ENCODE measurements around the gene PCNA.

The PCNA gene

GRCh38 chr20:5159928-5160327, 40.2 kb upstream of the PCNA start:
- H3K27ac ChIP-seq (ENCODE audit: low read depth, low read length), result no peak overlapping the region
- no peaks in the 10 kb centered on the region for H3K27me3 ChIP-seq (ENCODE audit: control insufficient read depth, low read length)
- H3K4me2 ChIP-seq (ENCODE audit: low read length), result no peak overlapping the region
- H3K9me2 ChIP-seq (replicated peaks; ENCODE audit: control insufficient read depth, low read length), result no peaks in the 10 kb centered on the region
- H4K20me1 ChIP-seq (ENCODE audit: control insufficient read depth, insufficient read depth, low read depth, low read length), result no peaks in the 10 kb centered on the region
- H3K4me3 ChIP-seq (ENCODE audit: low read length), result no peak overlapping the region
- H3K79me2 ChIP-seq (ENCODE audit: control insufficient read depth, low read length), result peaks cover 69% of the 10 kb centered on the region
- no peaks in the 10 kb centered on the region for H3K9me3 ChIP-seq (ENCODE audit: control insufficient read depth, insufficient read depth, low read length)
- TF ChIP-seq, protein P1, sequence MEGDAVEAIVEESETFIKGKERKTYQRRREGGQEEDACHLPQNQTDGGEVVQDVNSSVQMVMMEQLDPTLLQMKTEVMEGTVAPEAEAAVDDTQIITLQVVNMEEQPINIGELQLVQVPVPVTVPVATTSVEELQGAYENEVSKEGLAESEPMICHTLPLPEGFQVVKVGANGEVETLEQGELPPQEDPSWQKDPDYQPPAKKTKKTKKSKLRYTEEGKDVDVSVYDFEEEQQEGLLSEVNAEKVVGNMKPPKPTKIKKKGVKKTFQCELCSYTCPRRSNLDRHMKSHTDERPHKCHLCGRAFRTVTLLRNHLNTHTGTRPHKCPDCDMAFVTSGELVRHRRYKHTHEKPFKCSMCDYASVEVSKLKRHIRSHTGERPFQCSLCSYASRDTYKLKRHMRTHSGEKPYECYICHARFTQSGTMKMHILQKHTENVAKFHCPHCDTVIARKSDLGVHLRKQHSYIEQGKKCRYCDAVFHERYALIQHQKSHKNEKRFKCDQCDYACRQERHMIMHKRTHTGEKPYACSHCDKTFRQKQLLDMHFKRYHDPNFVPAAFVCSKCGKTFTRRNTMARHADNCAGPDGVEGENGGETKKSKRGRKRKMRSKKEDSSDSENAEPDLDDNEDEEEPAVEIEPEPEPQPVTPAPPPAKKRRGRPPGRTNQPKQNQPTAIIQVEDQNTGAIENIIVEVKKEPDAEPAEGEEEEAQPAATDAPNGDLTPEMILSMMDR (IDR thresholded peaks at IDR 0.05; ENCODE audit: low read depth, low read length, poor library complexity, severe bottlenecking), result no peak
- TF ChIP-seq EZH2phosphoT487 (IDR thresholded peaks at IDR 0.05; ENCODE audit: borderline replicate concordance, low read length), result no peak
- H3K36me3 ChIP-seq (ENCODE audit: control insufficient read depth, low read length), result no peaks in the 10 kb centered on the region
- no peaks in the 10 kb centered on the region for H3F3A ChIP-seq (ENCODE audit: control insufficient read depth, insufficient read depth)
- H3K4me1 ChIP-seq (ENCODE audit: control insufficient read depth, low read length), result peaks cover 6% of the 10 kb centered on the region

GRCh38 chr20:5156675-5157448, 37.1 kb upstream of the PCNA start:
- Histone ChIP-seq H3K27me3 (ENCODE audit: control insufficient read depth, low read length) (no peaks in the 10 kb centered on the region), H3F3A (ENCODE audit: control insufficient read depth, insufficient read depth) (no peaks in the 10 kb centered on the region), H4K20me1 (ENCODE audit: control insufficient read depth, insufficient read depth, low read depth, low read length) (no peaks in the 10 kb centered on the region), H3K36me3 (ENCODE audit: control insufficient read depth, low read length) (0 out of 2 replicates have a peak, but pooled peaks cover 2% of the 10 kb centered on the region), H3K27ac (ENCODE audit: low read depth, low read length) (no peak overlapping the region), H3K4me3 (ENCODE audit: low read length) (no peak overlapping the region), H3K4me1 (ENCODE audit: control insufficient read depth, low read length) (peaks cover 6% of the 10 kb centered on the region), H3K9me2 (replicated peaks; ENCODE audit: control insufficient read depth, low read length) (no peaks in the 10 kb centered on the region), H3K4me2 (ENCODE audit: low read length) (no peak overlapping the region), H3K9me3 (ENCODE audit: control insufficient read depth, insufficient read depth, low read length) (no peaks in the 10 kb centered on the region), H3K79me2 (ENCODE audit: control insufficient read depth, low read length) (peaks cover 68% of the 10 kb centered on the region)
- TF ChIP-seq EZH2phosphoT487 (IDR thresholded peaks at IDR 0.05; ENCODE audit: borderline replicate concordance, low read length), result no peak
- TF ChIP-seq, protein P1 (IDR thresholded peaks at IDR 0.05; ENCODE audit: low read depth, low read length, poor library complexity, severe bottlenecking), result no peak

GRCh38 chr20:5155404-5155803, 35.6 kb upstream of the PCNA start:
- H3K4me2 ChIP-seq (ENCODE audit: low read length), result no peak overlapping the region

More at GRCh38 chr20:5155404-5155803, 35.6 kb upstream of the PCNA start:
- H3K36me3 ChIP-seq (ENCODE audit: control insufficient read depth, low read length), result 0 out of 2 replicates have a peak, but pooled peaks cover 2% of the 10 kb centered on the region
- no peaks in the 10 kb centered on the region for H3K9me3 ChIP-seq (ENCODE audit: control insufficient read depth, insufficient read depth, low read length)
- H4K20me1 ChIP-seq (ENCODE audit: control insufficient read depth, insufficient read depth, low read depth, low read length), result no peaks in the 10 kb centered on the region
- H3K27ac ChIP-seq (ENCODE audit: low read depth, low read length), result no peak overlapping the region
- peaks cover 64% of the 10 kb centered on the region for H3K79me2 ChIP-seq (ENCODE audit: control insufficient read depth, low read length)
- H3K4me1 ChIP-seq (ENCODE audit: control insufficient read depth, low read length), result no peaks in the 10 kb centered on the region
- H3K9me2 ChIP-seq (replicated peaks; ENCODE audit: control insufficient read depth, low read length), result no peaks in the 10 kb centered on the region
- H3F3A ChIP-seq (ENCODE audit: control insufficient read depth, insufficient read depth), result no peaks in the 10 kb centered on the region
- no peak overlapping the region for H3K4me3 ChIP-seq (ENCODE audit: low read length)
- TF ChIP-seq, protein P1 (IDR thresholded peaks at IDR 0.05; ENCODE audit: low read depth, low read length, poor library complexity, severe bottlenecking), result no peak
- no peak for TF ChIP-seq EZH2phosphoT487 (IDR thresholded peaks at IDR 0.05; ENCODE audit: borderline replicate concordance, low read length)
- no peaks in the 10 kb centered on the region for H3K27me3 ChIP-seq (ENCODE audit: control insufficient read depth, low read length)

All from DOHH2 (cell line).